SK-N-SH (cell line): ENCODE data around the gene FAM151A. TPM values are rescaled to one million over a fixed set of nuclear protein-coding genes. Genes with fewer than 3 reads are reported as not detected.

Source experiments
- CTCF ChIA-PET: fragments of 300-600, 350-600 bp; formaldehyde crosslinking; extraction: SDS; loops from one replicate; lab custom pipeline; 2021; lab: Yijun Ruan, JAX
- POLR2A ChIA-PET: fragments of 350-600 bp; sonication (Branson Sonifier 250); formaldehyde crosslinking; extraction: SDS; loops from one replicate; lab custom pipeline; 2020; ENCODE audit warnings: antibody characterized with exemption, inconsistent platforms; lab: Yijun Ruan, JAX
- DNase-seq: peaks from one replicate; pipeline ENCODE4 v3.0.0; 2012
- H2AFZ ChIP-seq: fragments of 200-600 bp; sonication (generic); 2 replicates; pipeline ENCODE4 v1.8.1; 2016; ENCODE audit warnings: antibody characterized with exemption, mild to moderate bottlenecking, low read depth
- H3F3A ChIP-seq: fragments of 200-600 bp; sonication (generic); replicated peaks from 2 replicates; pipeline ENCODE3; 2016; ENCODE audit warnings: antibody characterized with exemption, mild to moderate bottlenecking; ENCODE audit not compliant: insufficient read depth
- H3K27ac ChIP-seq, 2 experiments: fragments of 200-500 bp in 1 of 2; fragments of 200-600 bp in 1 of 2; sonication (Bioruptor generic) in 1 of 2; sonication (generic), shearing (Covaris generic) in 1 of 2; 2 replicates each; pipeline versions ENCODE4 v1.5.1 to v1.6.1; 2014 to 2016; ENCODE audit warnings: low read depth in 2 of 2, inconsistent platforms in 1 of 2, low read length in 1 of 2, mild to moderate bottlenecking in 1 of 2, mixed read lengths in 1 of 2
- H3K27me3 ChIP-seq: fragments of 200-600 bp; sonication (generic), shearing (Covaris generic); 2 replicates; pipeline ENCODE4 v1.6.1; 2016; ENCODE audit warnings: mixed run types; ENCODE audit not compliant: insufficient read depth
- H3K36me3 ChIP-seq, 2 experiments: fragments of 200-500 bp in 1 of 2; fragments of 200-600 bp in 1 of 2; sonication (Bioruptor generic) in 1 of 2; sonication (generic) in 1 of 2; replicated peaks in 1 of 2; 2 replicates each; pipeline versions ENCODE3 to v1.5.1; 2014 to 2016; ENCODE audit warnings: low read length in 1 of 2, mild to moderate bottlenecking in 1 of 2; ENCODE audit not compliant: insufficient read depth in 2 of 2, control insufficient read depth in 1 of 2
- H3K4me1 ChIP-seq, 2 experiments: fragments of 200-500 bp in 1 of 2; fragments of 200-600 bp in 1 of 2; sonication (Bioruptor generic) in 1 of 2; sonication (generic), shearing (Covaris generic) in 1 of 2; 2 replicates each; pipeline versions ENCODE4 v1.5.1 to v1.6.1; 2014 to 2016; ENCODE audit warnings: low read depth in 1 of 2, low read length in 1 of 2, mixed run types in 1 of 2; ENCODE audit not compliant: insufficient read depth in 2 of 2, control insufficient read depth in 1 of 2
- H3K4me2 ChIP-seq: fragments of 200-600 bp; sonication (generic), shearing (Covaris generic); 2 replicates; pipeline ENCODE4 v1.6.1; 2017; ENCODE audit warnings: mixed run types
- H3K4me3 ChIP-seq, 2 experiments: fragments of 200-500 bp in 1 of 2; fragments of 200-600 bp in 1 of 2; sonication (Bioruptor generic) in 1 of 2; sonication (generic), shearing (Covaris generic) in 1 of 2; 2 replicates each; pipeline versions ENCODE4 v1.5.1 to v1.8.1; 2014 to 2016; ENCODE audit warnings: low read depth in 2 of 2, inconsistent platforms in 1 of 2, low read length in 1 of 2, mild to moderate bottlenecking in 1 of 2, mixed read lengths in 1 of 2, moderate library complexity in 1 of 2
- H3K79me2 ChIP-seq: fragments of 200-600 bp; sonication (generic); 2 replicates; pipeline ENCODE4 v1.8.1; 2017; ENCODE audit warnings: mild to moderate bottlenecking; ENCODE audit not compliant: insufficient read depth
- H3K9ac ChIP-seq: fragments of 200-600 bp; sonication (generic); 2 replicates; pipeline ENCODE4 v1.6.1; 2017; ENCODE audit warnings: mixed run types
- H3K9me2 ChIP-seq: fragments of 200-600 bp; sonication (generic); 2 replicates; pipeline ENCODE4 v1.6.1; 2017; ENCODE audit warnings: mixed run types
- H3K9me3 ChIP-seq: fragments of 200-600 bp; sonication (generic); 2 replicates; pipeline ENCODE4 v1.6.1; 2017; ENCODE audit warnings: mixed run types, mild to moderate bottlenecking, moderate library complexity
- H4K20me1 ChIP-seq: fragments of 200-600 bp; sonication (generic); 2 replicates; pipeline ENCODE4 v1.6.1; 2017; ENCODE audit warnings: mild to moderate bottlenecking, mixed run types; ENCODE audit not compliant: insufficient read depth
- CHD2 ChIP-seq: fragments of 150-350 bp; IDR thresholded peaks from 2 replicates; pipeline ENCODE4 v1.6.1; 2018; ENCODE audit warnings: low read length; ENCODE audit not compliant: partially characterized antibody
- CTCF ChIP-seq: fragments of 200-600 bp; sonication (generic); IDR thresholded peaks from 2 replicates; pipeline ENCODE4 v1.6.1; 2017; ENCODE audit warnings: antibody characterized with exemption, mild to moderate bottlenecking, moderate library complexity
- EP300 ChIP-seq, 2 experiments: IDR thresholded peaks; 2 replicates each; pipeline versions ENCODE4 v1.4.0 to v1.6.1; 2012; ENCODE audit warnings: borderline replicate concordance in 1 of 2, low read depth in 1 of 2, low read length in 1 of 2
- EZH2phosphoT487 ChIP-seq: fragments of 200-600 bp; sonication (generic); IDR thresholded peaks from 2 replicates; pipeline ENCODE4 v1.6.1; 2017; ENCODE audit warnings: low read depth, mixed run types, mild to moderate bottlenecking, antibody characterized with exemption, moderate library complexity, borderline replicate concordance
- GABPA ChIP-seq: IDR thresholded peaks from 2 replicates; pipeline ENCODE4 v1.4.0; 2012; ENCODE audit warnings: low read depth, mild to moderate bottlenecking
- GATA2 ChIP-seq: sonication (generic); formaldehyde crosslinking; IDR thresholded peaks from 2 replicates; pipeline ENCODE4 v1.5.0; 2020; ENCODE audit warnings: mild to moderate bottlenecking, missing genetic modification reagents
- MAX ChIP-seq: IDR thresholded peaks from 2 replicates; pipeline ENCODE4 v1.4.0; 2012; ENCODE audit warnings: low read depth
- MEF2A ChIP-seq: IDR thresholded peaks from 2 replicates; pipeline ENCODE4 v1.4.0; 2012; ENCODE audit warnings: low read depth, borderline replicate concordance
- NFIC ChIP-seq: IDR thresholded peaks from 2 replicates; pipeline ENCODE4 v1.4.0; 2012; ENCODE audit warnings: borderline replicate concordance
- RFX5 ChIP-seq: IDR thresholded peaks from 2 replicates; pipeline ENCODE4 v1.6.1; 2012; ENCODE audit warnings: mild to moderate bottlenecking, improper control_type of control experiment, low read length
- SIN3A ChIP-seq: IDR thresholded peaks from 2 replicates; pipeline ENCODE4 v1.6.1; 2012; ENCODE audit warnings: low read depth, mild to moderate bottlenecking, low read length, moderate library complexity, borderline replicate concordance
- SMC3 ChIP-seq: IDR thresholded peaks from 2 replicates; pipeline ENCODE4 v1.6.1; 2012; ENCODE audit warnings: low read depth, low read length, improper control_type of control experiment
- TCF12 ChIP-seq: IDR thresholded peaks from 2 replicates; pipeline ENCODE4 v1.4.0; 2012
- USF1 ChIP-seq: IDR thresholded peaks from 2 replicates; pipeline ENCODE4 v1.4.0; 2012; ENCODE audit warnings: low read depth, borderline replicate concordance
- USF2 ChIP-seq: fragments of 150-350 bp; IDR thresholded peaks from 2 replicates; pipeline ENCODE4 v1.6.1; 2017; ENCODE audit warnings: antibody characterized with exemption, low read length, low read depth, borderline replicate concordance
- YY1 ChIP-seq: IDR thresholded peaks from 2 replicates; pipeline ENCODE4 v1.4.0; 2012; ENCODE audit warnings: low read depth, mild to moderate bottlenecking
- WGBS: methylation state at CpG from one replicate; pipeline ENCODE4 v1.1.6; 2017; ENCODE audit warnings: low lambda C conversion rate; 5-methylcytosine and 5-hydroxymethylcytosine counted together
- polyA plus RNA-seq, 3 experiments: library from polyadenylated mRNA; depleted of rRNA; stranded (reverse); fragments of >200 nt; gene quantifications; 2 replicates each; pipeline ENCODE4 v1.2.3, GENCODE V29; 2012
- TF ChIP-seq, protein P1 (sequence below): IDR thresholded peaks from 2 replicates; pipeline ENCODE4 v1.4.0; 2012; ENCODE audit warnings: low read depth, borderline replicate concordance

The FAM151A gene
- polyA plus RNA-seq, 1 of the 3 experiments (the other 2 are of a cell fraction) = not detected

GRCh38 chr1:54603241-54603640, 20.1 kb downstream of the FAM151A start:
- Histone ChIP-seq H3K9me3 (no peaks in the 10 kb centered on the region), H3F3A (no peaks in the 10 kb centered on the region), H3K4me3 (no peak overlapping the region), H3K9ac (no peak overlapping the region), H3K27me3 (no peaks in the 10 kb centered on the region), H2AFZ (no peak overlapping the region), H3K27ac (no peak overlapping the region), H3K4me1 (peaks cover 0 to 21% of the 10 kb centered on the region in 2 experiments; a peak in 1 of 4 replicates), H3K36me3 (peaks cover 0 to 18% of the 10 kb centered on the region in 2 experiments), H4K20me1 (no peaks in the 10 kb centered on the region), H3K9me2 (no peaks in the 10 kb centered on the region), H3K4me2 (no peak overlapping the region), H3K79me2 (no peaks in the 10 kb centered on the region)
- TF ChIP-seq MAX (no peak), USF1 (no peak), USF2 (no peak), CHD2 (no peak), EZH2phosphoT487 (no peak), GABPA (no peak), SMC3 (no peak), CTCF (no peak), YY1 (no peak)
- WGBS = 90% methylated on average over 6 of the region's 6 CpGs
- ChIA-PET POLR2A (no interaction called here), CTCF (no interaction called here)
- no peak for DNase-seq

DNA sequence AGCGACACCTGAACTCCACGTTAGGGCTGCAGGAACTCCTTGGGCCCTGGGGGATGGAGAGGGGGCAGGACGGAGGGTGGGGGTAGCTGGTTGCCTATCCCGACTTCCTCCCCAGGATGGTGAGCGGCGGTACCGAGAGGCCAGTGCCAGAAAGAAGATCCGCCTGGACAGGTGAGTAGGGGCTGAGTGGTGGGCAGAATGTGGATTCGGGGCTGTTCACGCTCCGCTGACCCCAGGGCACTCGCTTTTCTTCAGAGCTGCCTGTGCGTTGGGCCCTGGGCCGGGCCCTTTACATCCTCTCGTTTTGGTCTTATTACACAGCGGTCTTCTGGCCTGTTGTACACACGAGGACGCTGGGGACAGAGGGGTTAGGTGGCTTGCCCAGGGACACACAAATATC, 20.8 kb downstream of the FAM151A start:
- Histone ChIP-seq H3K27ac (no peak overlapping the region), H3K9me2 (no peaks in the 10 kb centered on the region), H3K4me3 (no peak overlapping the region), H2AFZ (no peak overlapping the region), H3K9me3 (no peaks in the 10 kb centered on the region), H3K4me1 (peaks cover 0 to 21% of the 10 kb centered on the region in 2 experiments; a peak in 1 of 4 replicates), H3K4me2 (no peak overlapping the region), H3K9ac (no peak overlapping the region), H3F3A (no peaks in the 10 kb centered on the region), H4K20me1 (no peaks in the 10 kb centered on the region), H3K79me2 (no peaks in the 10 kb centered on the region), H3K36me3 (peaks cover 0 to 15% of the 10 kb centered on the region in 2 experiments), H3K27me3 (no peaks in the 10 kb centered on the region)
- CTCF ChIA-PET = no interaction called here
- DNase-seq = no peak
- WGBS = 88% methylated on average over 18 of the region's 18 CpGs
- POLR2A ChIA-PET = no interaction called here
- no peak for TF ChIP-seq EP300 (IDR thresholded peaks at IDR 0.05; ENCODE audit: borderline replicate concordance in 1 of 2, low read depth in 1 of 2, low read length in 1 of 2)
- no peak for TF ChIP-seq GATA2 (CRISPR knock-in tag)
- TF ChIP-seq, protein P1, sequence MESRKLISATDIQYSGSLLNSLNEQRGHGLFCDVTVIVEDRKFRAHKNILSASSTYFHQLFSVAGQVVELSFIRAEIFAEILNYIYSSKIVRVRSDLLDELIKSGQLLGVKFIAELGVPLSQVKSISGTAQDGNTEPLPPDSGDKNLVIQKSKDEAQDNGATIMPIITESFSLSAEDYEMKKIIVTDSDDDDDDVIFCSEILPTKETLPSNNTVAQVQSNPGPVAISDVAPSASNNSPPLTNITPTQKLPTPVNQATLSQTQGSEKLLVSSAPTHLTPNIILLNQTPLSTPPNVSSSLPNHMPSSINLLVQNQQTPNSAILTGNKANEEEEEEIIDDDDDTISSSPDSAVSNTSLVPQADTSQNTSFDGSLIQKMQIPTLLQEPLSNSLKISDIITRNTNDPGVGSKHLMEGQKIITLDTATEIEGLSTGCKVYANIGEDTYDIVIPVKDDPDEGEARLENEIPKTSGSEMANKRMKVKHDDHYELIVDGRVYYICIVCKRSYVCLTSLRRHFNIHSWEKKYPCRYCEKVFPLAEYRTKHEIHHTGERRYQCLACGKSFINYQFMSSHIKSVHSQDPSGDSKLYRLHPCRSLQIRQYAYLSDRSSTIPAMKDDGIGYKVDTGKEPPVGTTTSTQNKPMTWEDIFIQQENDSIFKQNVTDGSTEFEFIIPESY = no peak
- TF ChIP-seq TCF12 = no peak
- TF ChIP-seq EZH2phosphoT487 = no peak
- TF ChIP-seq YY1 = no peak
- TF ChIP-seq USF2 = no peak
- no peak for TF ChIP-seq SIN3A
- TF ChIP-seq USF1 = no peak
- TF ChIP-seq NFIC = no peak
- no peak for TF ChIP-seq RFX5
- no peak for TF ChIP-seq MEF2A
